GM12878 (cell line): ENCODE data around the gene PDIA4. TPM values are rescaled to one million over a fixed set of nuclear protein-coding genes. Genes with fewer than 3 reads are reported as not detected.

Experiments
- ASH2L ChIP-seq: fragments of 300-600, 200-600 bp; sonication (generic); IDR thresholded peaks from 2 replicates; pipeline ENCODE4 v1.6.1; 2017; ENCODE audit warnings: low read depth, mild to moderate bottlenecking, borderline replicate concordance
- BRCA1 ChIP-seq: IDR thresholded peaks from 2 replicates; pipeline ENCODE4 v1.6.1; 2011; ENCODE audit warnings: low read depth, low read length, improper control_type of control experiment
- CREB1 ChIP-seq: IDR thresholded peaks from 2 replicates; pipeline ENCODE4 v1.6.1; 2012; ENCODE audit warnings: low read depth, mild to moderate bottlenecking, inconsistent platforms
- CUX1 ChIP-seq: IDR thresholded peaks from 2 replicates; pipeline ENCODE4 v1.6.1; 2012; ENCODE audit warnings: improper control_type of control experiment, low read depth, low read length; ENCODE audit not compliant: insufficient replicate concordance
- DPF2 ChIP-seq: fragments of 450-650 bp; IDR thresholded peaks from 2 replicates; pipeline ENCODE4 v1.6.1; 2017; ENCODE audit warnings: mild to moderate bottlenecking
- ESRRA ChIP-seq: IDR thresholded peaks from 2 replicates; pipeline ENCODE4 v1.6.1; 2012; ENCODE audit warnings: mild to moderate bottlenecking, low read length, improper control_type of control experiment
- HDGF ChIP-seq: fragments of 450-650 bp; IDR thresholded peaks from 2 replicates; pipeline ENCODE4 v1.6.1; 2016; ENCODE audit warnings: antibody characterized with exemption
- NFIC ChIP-seq: IDR thresholded peaks from 2 replicates; pipeline ENCODE4 v1.6.1; 2012; ENCODE audit warnings: low read depth, mild to moderate bottlenecking, inconsistent platforms, low read length, moderate library complexity
- NR2C1 ChIP-seq: fragments of 450-650 bp; IDR thresholded peaks from 2 replicates; pipeline ENCODE4 v1.6.1; 2017; ENCODE audit warnings: antibody characterized with exemption, mild to moderate bottlenecking, moderate library complexity
- NRF1 ChIP-seq: conservative IDR thresholded peaks from 2 replicates; pipeline ENCODE4 v1.6.1; 2011; ENCODE audit warnings: mild to moderate bottlenecking, low read depth, low read length, improper control_type of control experiment
- PAX8 ChIP-seq: fragments of 450-650 bp; IDR thresholded peaks from 2 replicates; pipeline ENCODE4 v1.6.1; 2017; ENCODE audit warnings: mild to moderate bottlenecking, moderate library complexity
- PKNOX1 ChIP-seq: fragments of 450-650 bp; IDR thresholded peaks from 2 replicates; pipeline ENCODE4 v1.6.1; 2016; ENCODE audit warnings: mild to moderate bottlenecking
- PML ChIP-seq: IDR thresholded peaks from 2 replicates; pipeline ENCODE4 v1.6.1; 2012; ENCODE audit warnings: low read length, inconsistent platforms
- POLR2A ChIP-seq: IDR thresholded peaks from 2 replicates; pipeline ENCODE4 v1.6.1; 2011; ENCODE audit warnings: low read depth, mild to moderate bottlenecking, low read length
- POU2F2 ChIP-seq: IDR thresholded peaks from 3 replicates; pipeline ENCODE4 v1.6.1; 2011; ENCODE audit warnings: low read depth, mild to moderate bottlenecking, low read length, borderline replicate concordance
- RFX5 ChIP-seq: IDR thresholded peaks from 2 replicates; pipeline ENCODE4 v1.6.1; 2011; ENCODE audit warnings: low read depth, low read length, improper control_type of control experiment
- SMC3 ChIP-seq: IDR thresholded peaks from 2 replicates; pipeline ENCODE4 v1.6.1; 2011; ENCODE audit warnings: low read length, improper control_type of control experiment, borderline replicate concordance
- SREBF1 ChIP-seq: IDR thresholded peaks from 2 replicates; pipeline ENCODE4 v1.6.1; 2012; ENCODE audit warnings: mild to moderate bottlenecking, low read length
- STAT1 ChIP-seq: fragments of 450-650 bp; conservative IDR thresholded peaks from 2 replicates; pipeline ENCODE4 v1.6.1; 2014; ENCODE audit warnings: antibody characterized with exemption, mild to moderate bottlenecking
- STAT3 ChIP-seq: IDR thresholded peaks from 2 replicates; pipeline ENCODE4 v1.6.1; 2011; ENCODE audit warnings: low read depth, low read length, improper control_type of control experiment
- SUZ12 ChIP-seq: fragments of 200-600 bp; sonication (generic); IDR thresholded peaks from one replicate; pipeline ENCODE4 v1.6.1; 2018; ENCODE audit warnings: antibody characterized with exemption, mild to moderate bottlenecking; ENCODE audit not compliant: unreplicated experiment
- YY1 ChIP-seq: IDR thresholded peaks from 2 replicates; pipeline ENCODE4 v1.6.1; 2011; ENCODE audit warnings: low read depth, mild to moderate bottlenecking, low read length
- ZBTB33 ChIP-seq: fragments of 450-650 bp; IDR thresholded peaks from 2 replicates; pipeline ENCODE4 v1.6.1; 2017; ENCODE audit warnings: mild to moderate bottlenecking
- ZNF622 ChIP-seq: fragments of 450-650 bp; IDR thresholded peaks from 2 replicates; pipeline ENCODE4 v1.6.1; 2017; ENCODE audit warnings: mild to moderate bottlenecking, inconsistent platforms
- polyA plus RNA-seq, 11 experiments: library from polyadenylated mRNA; depleted of rRNA in 4 of 11; unstranded in 6 of 11; stranded (reverse) in 5 of 11; fragments of >200 nt; fragmentation: Nextera tagmentation in 4 of 11; fragmentation: Illumina TruSeq in 1 of 11; extraction: Ambion mirVana in 4 of 11; extraction: Trizol in 1 of 11; gene quantifications; 1 replicate in 1 of 11; 2 replicates in 10 of 11; pipeline versions ENCODE4 v1.2.1 to v1.2.3, GENCODE V29; 2011 to 2016; ENCODE audit warnings: inconsistent platforms in 2 of 11, missing spikeins in 2 of 11, low read depth in 1 of 11
- total RNA-seq, 4 experiments: library from RNA; depleted of rRNA in 3 of 4; stranded (reverse); fragments of >200 nt in 3 of 4; fragmentation: Illumina TruSeq in 1 of 4; extraction: Trizol in 1 of 4; gene quantifications; 2 replicates each; pipeline versions ENCODE4 v1.2.1 to v1.2.3, GENCODE V29; 2013 to 2021

The PDIA4 gene
- total and polyA plus RNA-seq, 10 of the 15 experiments (the other 5 are each of a cell fraction or from before 2014, with no cell fraction given) = 7.1 to 306 (median 106) TPM

- TF ChIP-seq CUX1 (no peak), ASH2L (no peak), DPF2 (no peak), CREB1 (0 out of 2 replicates have a peak, but pooled peaks have one; percentile 25), PML (no peak), HDGF (no peak), RFX5 (no peak), STAT1 (no peak), NRF1 (no peak), NFIC (no peak), SUZ12 (no peak), PKNOX1 (no peak), ZNF622 (no peak), BRCA1 (no peak), STAT3 (no peak), POU2F2 (no peak), POLR2A (no peak; the same call in 1 of the 2 replicates), ESRRA (no peak), ZBTB33 (peak; percentile 76; the same call in 1 of the 2 replicates), SREBF1 (no peak), NR2C1 (no peak), PAX8 (no peak), YY1 (peak; percentile 48; the same call in 1 of the 2 replicates), SMC3 (peak; percentile 89)
Measured at GRCh38 chr7:149005427-149006344, 22.6 kb downstream of the PDIA4 start (continued).
